ENCODE data around the gene ARFIP2. TPM values are rescaled to one million over a fixed set of nuclear protein-coding genes. Genes with fewer than 3 reads are reported as not detected.

The ARFIP2 gene
- total and polyA plus RNA-seq, 9 donors, result 29.7 to 41.4 (median 35.8) TPM

DNA sequence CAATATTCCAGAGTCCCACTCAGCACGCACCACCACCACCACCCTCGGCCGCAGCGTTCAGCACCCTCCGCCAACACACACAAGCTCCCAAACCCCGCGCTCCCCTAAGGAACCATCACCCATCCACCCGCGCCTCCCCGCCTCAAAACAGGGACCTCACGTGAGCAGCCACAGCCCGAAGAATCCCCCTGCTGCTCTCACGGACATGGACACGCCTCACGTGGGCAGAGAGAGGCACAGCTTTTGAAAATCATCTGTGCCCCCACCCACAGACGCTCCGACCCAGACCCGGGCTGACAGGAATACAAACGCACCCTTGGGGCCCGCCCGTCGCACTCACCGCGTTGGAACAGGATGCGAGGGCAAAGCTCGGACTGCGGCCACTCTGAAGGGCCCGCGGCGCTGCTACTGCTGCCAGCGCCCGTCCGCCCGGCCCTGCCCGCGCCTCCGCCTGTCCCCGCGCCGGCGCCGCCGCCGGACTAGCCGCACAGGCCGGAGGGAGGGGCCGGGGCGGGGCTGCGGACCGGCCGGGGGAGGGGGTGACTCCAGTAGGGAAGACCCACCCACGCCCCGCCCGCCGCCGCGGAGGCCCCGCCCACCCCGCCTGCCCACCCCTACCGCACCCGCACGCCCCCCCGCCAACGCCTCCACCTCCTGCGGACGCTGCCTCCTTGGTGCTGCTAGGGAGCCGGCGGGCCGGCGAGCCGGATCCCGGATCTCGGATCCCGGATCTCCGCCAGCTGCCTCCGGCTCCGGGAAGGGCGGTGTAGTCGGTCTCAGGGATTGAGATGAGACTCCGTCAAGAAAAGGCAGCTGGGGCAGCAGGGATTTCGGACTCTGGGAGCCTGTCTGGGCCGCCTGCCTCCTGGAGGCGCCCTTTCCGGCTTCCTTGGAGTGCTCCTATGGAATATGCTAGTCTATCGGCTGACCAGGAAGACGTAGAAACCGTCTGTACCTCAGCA, 7.4 kb downstream of the ARFIP2 start, which contains the start of gene TRIM3:
Gene TRIM3, minus strand, starts transcription at position 491 of the 962 bp plus-strand sequence. CDS start 8,246 bp downstream, outside the sequence.
- Histone ChIP-seq H3K4me3 (ENCODE audit: low read length) (peak within 1 kb of the TSS; percentile 93), H3K4me1 (ENCODE audit: control insufficient read depth, insufficient read depth, low read length) (peaks cover 26% of the 10 kb centered on the region), H3K27me3 (ENCODE audit: control insufficient read depth, insufficient read depth, low read length) (no peaks in the 10 kb centered on the region), H3K27ac (ENCODE audit: low read length) (peak within 1 kb of the TSS; percentile 92), H3K9me3 (replicated peaks; ENCODE audit: control insufficient read depth, low read depth, low read length) (no peaks in the 10 kb centered on the region), H3K36me3 (ENCODE audit: control insufficient read depth, insufficient read depth, low read length) (peaks cover 24% of the 10 kb centered on the region)
- under 1% methylated on average over 62 of the region's 87 CpGs for whole genome bisulfite sequencing (ENCODE audit: insufficient coverage)
- peak; percentile 95 for DNase-seq

DNA sequence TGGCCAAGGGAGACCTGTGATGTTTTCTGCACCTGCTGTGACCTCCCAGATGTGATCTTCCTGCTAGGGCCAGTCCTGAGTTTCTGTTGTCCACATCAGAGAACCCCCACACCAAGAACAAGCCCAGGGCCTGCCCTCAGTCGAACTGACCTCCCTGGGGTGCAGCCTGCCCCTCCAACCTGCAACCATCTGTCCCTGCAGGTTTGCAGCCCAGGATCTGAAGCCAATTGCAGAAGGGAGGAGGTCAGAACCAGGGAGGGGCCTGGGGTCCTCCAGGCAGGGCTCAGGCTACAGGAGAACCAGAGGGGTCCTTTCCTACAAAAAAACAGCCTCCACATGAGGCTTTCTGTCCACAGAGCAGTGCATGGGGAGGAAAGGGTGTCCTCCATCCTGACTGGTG, 8.2 kb downstream of the ARFIP2 start:
- Histone ChIP-seq H3K27ac (ENCODE audit: low read length) (no peak overlapping the region), H3K9me3 (replicated peaks; ENCODE audit: control insufficient read depth, low read depth, low read length) (no peaks in the 10 kb centered on the region), H3K36me3 (ENCODE audit: control insufficient read depth, insufficient read depth, low read length) (peaks cover 16% of the 10 kb centered on the region), H3K27me3 (ENCODE audit: control insufficient read depth, insufficient read depth, low read length) (no peaks in the 10 kb centered on the region), H3K4me1 (ENCODE audit: control insufficient read depth, insufficient read depth, low read length) (peaks cover 26% of the 10 kb centered on the region), H3K4me3 (ENCODE audit: low read length) (peak overlapping the region; percentile 93)
- no CpG with 5 or more reads among the region's 1 CpG for WGBS (ENCODE audit: insufficient coverage)
- DNase-seq, result no peak

DNA sequence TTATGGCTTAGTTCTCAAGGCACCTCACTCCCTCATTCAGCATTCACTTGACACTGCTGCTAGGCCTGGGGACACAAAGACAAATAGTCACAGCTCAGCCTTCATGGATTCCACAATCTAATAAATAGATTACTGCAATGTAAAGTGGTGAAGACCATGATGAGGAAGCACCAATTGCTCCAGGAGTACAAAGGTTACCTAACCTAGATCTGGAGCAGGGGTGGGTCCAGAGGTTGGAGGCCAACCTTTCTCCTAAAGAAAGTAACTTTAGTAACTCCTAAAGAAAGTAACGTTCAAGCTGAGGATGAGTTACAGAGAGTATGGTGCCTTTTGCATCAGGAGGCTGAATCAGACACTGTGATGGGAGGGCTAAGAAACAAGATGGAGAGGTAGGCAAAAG, 11.5 kb downstream of the ARFIP2 start:
- H3K4me1 ChIP-seq (ENCODE audit: control insufficient read depth, insufficient read depth, low read length), result peaks cover 21% of the 10 kb centered on the region
- peak overlapping the region; percentile 63 for H3K27ac ChIP-seq (ENCODE audit: low read length)
- H3K9me3 ChIP-seq (replicated peaks; ENCODE audit: control insufficient read depth, low read depth, low read length), result no peaks in the 10 kb centered on the region
- WGBS (ENCODE audit: insufficient coverage), result 100% methylated on average over 1 of the region's 1 CpG
- DNase-seq, result no peak
- no peak overlapping the region for H3K4me3 ChIP-seq (ENCODE audit: low read length)
- peaks cover 14% of the 10 kb centered on the region for H3K36me3 ChIP-seq (ENCODE audit: control insufficient read depth, insufficient read depth, low read length)
- H3K27me3 ChIP-seq (ENCODE audit: control insufficient read depth, insufficient read depth, low read length), result no peaks in the 10 kb centered on the region

DNA sequence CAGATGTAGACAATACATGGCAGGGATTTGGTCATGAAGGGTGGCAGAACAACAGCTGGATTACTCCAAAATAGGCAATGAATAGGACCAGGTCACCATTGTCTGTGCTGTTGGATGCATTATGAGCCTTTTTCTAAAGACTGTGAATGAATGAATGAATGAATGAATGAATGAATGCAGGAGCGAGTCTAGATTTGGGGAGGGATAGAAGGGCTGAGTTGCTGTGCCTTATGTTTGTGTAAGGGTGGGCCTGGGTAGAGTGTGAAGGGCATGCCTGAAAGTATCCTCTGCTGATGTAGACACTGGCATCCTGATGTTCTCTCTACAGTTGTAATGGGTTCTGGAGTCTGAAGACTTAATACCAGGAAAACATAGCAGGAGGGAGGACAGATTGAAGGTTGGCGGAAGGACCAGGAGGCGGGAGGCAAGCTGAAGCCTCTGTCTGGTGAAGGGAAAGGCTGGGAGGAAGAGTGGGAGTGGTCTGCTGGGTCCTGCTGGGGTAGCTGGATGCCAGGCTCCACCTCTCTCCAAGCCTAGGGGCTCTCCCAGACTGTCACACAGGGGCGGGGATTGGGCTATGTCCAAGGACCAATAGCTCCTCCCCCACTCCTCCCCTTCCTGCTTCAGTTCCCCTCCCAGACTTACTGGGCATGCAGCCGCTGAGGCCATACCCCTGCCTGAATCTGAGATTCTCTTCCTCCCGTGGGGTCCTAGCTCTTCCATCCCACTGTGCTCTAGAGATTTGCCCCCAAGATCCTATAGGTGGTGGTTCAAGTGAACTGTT, 12.2 kb downstream of the ARFIP2 start:
- H3K4me3 ChIP-seq (ENCODE audit: low read length), result no peak overlapping the region
- peaks cover 18% of the 10 kb centered on the region for H3K36me3 ChIP-seq (ENCODE audit: control insufficient read depth, insufficient read depth, low read length)
- H3K27me3 ChIP-seq (ENCODE audit: control insufficient read depth, insufficient read depth, low read length), result no peaks in the 10 kb centered on the region
- H3K4me1 ChIP-seq (ENCODE audit: control insufficient read depth, insufficient read depth, low read length), result peaks cover 16% of the 10 kb centered on the region
- peak overlapping the region; percentile 63 for H3K27ac ChIP-seq (ENCODE audit: low read length)
- WGBS (ENCODE audit: insufficient coverage), result 42% methylated on average over 4 of the region's 6 CpGs
- no peaks in the 10 kb centered on the region for H3K9me3 ChIP-seq (replicated peaks; ENCODE audit: control insufficient read depth, low read depth, low read length)
- DNase-seq, result peak; percentile 94

DNA sequence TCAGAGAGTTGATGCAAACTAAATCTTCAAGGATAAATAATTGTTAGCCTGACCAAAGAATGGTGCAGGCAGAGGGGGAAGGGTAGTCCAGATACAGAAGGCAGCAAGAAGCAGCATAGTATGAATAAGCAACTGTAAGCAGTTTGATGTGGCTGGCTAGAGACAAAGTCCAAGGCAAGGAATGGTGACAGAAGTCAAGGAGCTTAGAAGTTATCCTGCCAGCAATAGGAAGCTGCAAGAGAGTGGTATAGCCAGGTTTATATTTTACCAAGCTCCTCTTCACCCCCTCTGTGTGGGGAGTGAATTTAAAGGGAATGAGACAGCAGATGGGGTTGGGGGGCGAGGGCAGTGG, 22.1 kb downstream of the ARFIP2 start:
- Histone ChIP-seq H3K36me3 (ENCODE audit: control insufficient read depth, insufficient read depth, low read length) (peaks cover 66% of the 10 kb centered on the region), H3K9me3 (replicated peaks; ENCODE audit: control insufficient read depth, low read depth, low read length) (no peaks in the 10 kb centered on the region), H3K27me3 (ENCODE audit: control insufficient read depth, insufficient read depth, low read length) (no peaks in the 10 kb centered on the region), H3K4me3 (ENCODE audit: low read length) (no peak overlapping the region), H3K4me1 (ENCODE audit: control insufficient read depth, insufficient read depth, low read length) (no peaks in the 10 kb centered on the region), H3K27ac (ENCODE audit: low read length) (no peak overlapping the region)
- WGBS (ENCODE audit: insufficient coverage), result no CpG with 5 or more reads among the region's 1 CpG
- no peak for DNase-seq

DNA sequence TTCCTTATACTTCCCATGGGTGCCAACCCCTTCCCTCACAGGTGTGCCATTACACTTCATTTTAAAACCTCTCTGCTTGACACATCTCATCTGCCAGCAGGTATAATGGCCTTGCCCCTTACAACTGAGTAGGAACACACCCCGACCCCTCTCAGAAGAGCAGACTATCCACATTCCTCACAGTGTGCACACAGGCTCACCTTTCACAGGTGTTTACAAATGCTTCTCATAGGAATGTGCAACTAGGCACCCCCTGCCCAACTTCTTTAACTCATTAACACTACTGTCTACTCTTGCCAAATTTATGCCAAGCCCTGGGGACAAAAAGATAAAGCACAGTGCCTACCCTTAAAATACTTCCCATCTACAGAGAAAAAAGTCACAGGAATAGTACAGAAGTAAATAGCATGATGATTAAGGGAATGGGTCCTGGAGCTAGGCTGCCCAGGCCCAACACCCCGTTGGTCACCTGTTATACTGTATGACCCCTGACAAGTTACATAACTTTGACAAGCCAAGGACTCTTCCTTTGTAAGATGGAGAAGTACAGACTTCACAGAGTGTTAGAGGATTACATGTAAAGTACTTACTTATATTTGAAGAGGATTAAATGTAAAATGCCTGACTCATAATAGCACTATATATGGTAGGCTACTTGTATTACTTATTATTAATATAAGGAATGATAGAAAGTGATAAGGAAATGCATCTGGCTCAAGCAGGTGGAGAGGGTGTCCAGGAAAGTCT, 22.6 kb downstream of the ARFIP2 start:
- H3K4me1 ChIP-seq (ENCODE audit: control insufficient read depth, insufficient read depth, low read length), result no peaks in the 10 kb centered on the region
- no peaks in the 10 kb centered on the region for H3K27me3 ChIP-seq (ENCODE audit: control insufficient read depth, insufficient read depth, low read length)
- peaks cover 65% of the 10 kb centered on the region for H3K36me3 ChIP-seq (ENCODE audit: control insufficient read depth, insufficient read depth, low read length)
- no peak overlapping the region for H3K27ac ChIP-seq (ENCODE audit: low read length)
- 91% methylated on average over 1 of the region's 2 CpGs for WGBS (ENCODE audit: insufficient coverage)
- H3K4me3 ChIP-seq (ENCODE audit: low read length), result no peak overlapping the region
- no peak for DNase-seq
- H3K9me3 ChIP-seq (replicated peaks; ENCODE audit: control insufficient read depth, low read depth, low read length), result no peaks in the 10 kb centered on the region

DNA sequence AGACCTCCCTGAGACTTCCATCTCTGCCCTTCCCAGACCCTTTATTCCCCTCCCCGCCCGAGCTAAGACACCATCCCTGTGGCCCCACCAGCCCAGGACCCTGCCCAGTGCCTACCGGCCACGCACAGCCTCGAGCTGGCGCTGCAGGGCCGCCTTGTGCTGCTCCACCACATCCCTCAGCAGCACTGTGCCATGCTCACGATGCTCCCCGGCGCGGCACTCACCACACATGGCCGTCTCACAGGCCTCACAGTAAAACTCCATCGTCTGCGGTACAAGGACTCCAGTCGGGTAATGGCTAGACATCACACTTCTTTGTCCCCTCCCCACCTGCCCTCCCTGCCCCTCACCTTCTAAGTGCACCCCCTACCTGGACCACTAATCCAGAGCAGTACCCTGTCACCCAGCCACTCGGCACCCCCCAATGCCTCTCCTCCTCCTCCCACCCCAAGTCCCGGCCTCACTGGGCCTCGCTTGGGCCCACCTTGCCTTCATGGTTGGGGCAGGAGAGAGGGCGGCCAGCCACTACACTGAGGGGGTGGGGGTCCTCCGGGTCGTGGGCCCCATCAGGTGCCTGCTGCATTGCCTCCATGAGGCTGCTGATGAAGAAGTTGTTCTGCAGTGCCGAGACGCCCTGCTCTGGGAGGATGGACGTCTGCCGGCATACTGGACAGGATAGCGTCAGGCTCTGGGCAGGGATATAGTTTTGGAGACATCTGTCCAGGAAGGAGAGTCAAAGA, 23.4 kb downstream of the ARFIP2 start:
- H3K9me3 ChIP-seq (replicated peaks; ENCODE audit: control insufficient read depth, low read depth, low read length), result no peaks in the 10 kb centered on the region
- no peak overlapping the region for H3K4me3 ChIP-seq (ENCODE audit: low read length)
- DNase-seq, result no peak
- H3K27ac ChIP-seq (ENCODE audit: low read length), result no peak overlapping the region
- H3K36me3 ChIP-seq (ENCODE audit: control insufficient read depth, insufficient read depth, low read length), result peaks cover 66% of the 10 kb centered on the region
- WGBS (ENCODE audit: insufficient coverage), result 91% methylated on average over 19 of the region's 26 CpGs
- no peaks in the 10 kb centered on the region for H3K4me1 ChIP-seq (ENCODE audit: control insufficient read depth, insufficient read depth, low read length)
- no peaks in the 10 kb centered on the region for H3K27me3 ChIP-seq (ENCODE audit: control insufficient read depth, insufficient read depth, low read length)

DNA sequence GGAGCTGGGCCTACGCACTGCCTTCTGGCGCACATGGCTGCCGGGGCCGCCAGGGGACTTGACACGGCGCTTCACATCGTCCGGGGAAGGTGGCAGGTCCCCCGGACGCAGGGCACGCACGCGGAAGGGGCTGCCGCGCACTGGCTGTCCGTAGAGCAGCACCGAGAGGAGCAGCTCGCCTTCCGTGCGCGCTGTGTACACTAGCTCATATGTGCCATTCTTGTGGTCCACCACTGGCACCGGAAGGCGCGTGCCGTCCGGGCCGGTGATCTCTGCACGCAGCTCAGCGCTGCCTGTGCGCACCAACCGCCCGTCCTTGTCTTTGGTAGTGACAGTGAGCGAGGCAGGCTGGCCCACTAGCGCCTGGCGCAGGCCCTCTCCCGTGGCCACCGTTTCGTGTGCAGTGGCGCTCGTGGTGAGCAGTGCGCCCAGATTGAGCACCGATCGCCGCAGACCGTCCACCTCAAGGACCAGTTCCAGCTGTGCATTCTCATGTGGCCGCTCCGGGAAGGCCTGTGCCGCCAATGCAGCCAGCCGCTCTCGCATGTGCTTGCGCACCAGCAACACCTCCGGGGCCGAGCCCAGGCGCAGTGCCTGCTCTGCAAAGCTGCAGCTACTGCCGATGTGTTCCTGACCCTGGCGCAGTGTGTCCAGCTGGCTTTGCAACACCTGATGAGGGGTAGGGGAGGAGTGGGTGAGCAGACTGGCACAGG, 24.6 kb downstream of the ARFIP2 start:
- Histone ChIP-seq H3K4me3 (ENCODE audit: low read length) (no peak overlapping the region), H3K27me3 (ENCODE audit: control insufficient read depth, insufficient read depth, low read length) (no peaks in the 10 kb centered on the region), H3K27ac (ENCODE audit: low read length) (no peak overlapping the region), H3K4me1 (ENCODE audit: control insufficient read depth, insufficient read depth, low read length) (no peaks in the 10 kb centered on the region), H3K36me3 (ENCODE audit: control insufficient read depth, insufficient read depth, low read length) (peaks cover 76% of the 10 kb centered on the region), H3K9me3 (replicated peaks; ENCODE audit: control insufficient read depth, low read depth, low read length) (no peaks in the 10 kb centered on the region)
- 97% methylated on average over 56 of the region's 56 CpGs for WGBS (ENCODE audit: insufficient coverage)
- DNase-seq, result no peak

DNA sequence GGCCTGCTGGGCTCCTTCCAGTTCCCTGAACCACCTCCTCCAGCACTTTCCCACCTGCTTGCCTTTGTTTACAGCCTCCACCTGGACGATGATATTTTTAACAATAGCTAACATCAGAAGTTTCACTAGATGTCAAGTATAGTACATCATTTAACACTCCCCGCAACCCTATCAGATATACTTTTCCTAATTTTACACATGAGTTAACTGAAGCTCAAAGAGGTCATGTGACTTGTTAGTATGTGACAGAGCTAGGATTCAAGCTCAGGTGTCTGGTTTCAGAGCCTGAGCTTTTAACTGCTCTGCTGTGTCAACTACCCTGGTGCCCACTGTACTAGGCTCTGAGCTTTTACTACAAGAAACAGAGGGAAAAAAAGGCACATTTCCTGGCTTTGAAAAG, 26.1 kb downstream of the ARFIP2 start:
- no peak overlapping the region for H3K27ac ChIP-seq (ENCODE audit: low read length)
- H3K9me3 ChIP-seq (replicated peaks; ENCODE audit: control insufficient read depth, low read depth, low read length), result no peaks in the 10 kb centered on the region
- H3K36me3 ChIP-seq (ENCODE audit: control insufficient read depth, insufficient read depth, low read length), result peaks cover 84% of the 10 kb centered on the region
- H3K27me3 ChIP-seq (ENCODE audit: control insufficient read depth, insufficient read depth, low read length), result no peaks in the 10 kb centered on the region
- no peak overlapping the region for H3K4me3 ChIP-seq (ENCODE audit: low read length)
- no peaks in the 10 kb centered on the region for H3K4me1 ChIP-seq (ENCODE audit: control insufficient read depth, insufficient read depth, low read length)
- no peak for DNase-seq
- WGBS (ENCODE audit: insufficient coverage), result 83% methylated on average over 1 of the region's 2 CpGs
